Fibroblast of skin of left biceps (primary cell): ENCODE measurements around the gene NBEAL1.
"Not testable (repeated sequence)": the region's sequence is repeated elsewhere in the genome, so short reads cannot be mapped to it uniquely, and the experiment has no call there.

Experiments used
- DNase-seq, 2 experiments: peaks; one replicate each; pipeline ENCODE4 v3.0.0-alpha.2; 2013; ENCODE audit warnings: low read depth in 2 of 2

NBEAL1 gene

GRCh38 chr2:203039211-203039610, 24.5 kb downstream of the NBEAL1 start:
- not testable (repeated sequence) for DNase-seq

- DNase-seq, result no peak
These were observed 26.4 kb downstream of the NBEAL1 start for GRCh38 chr2:203040966-203041521.

GRCh38 chr2:203042178-203042577, 27.5 kb downstream of the NBEAL1 start:
- no peak for DNase-seq

- no peak for DNase-seq
These were observed 28.6 kb downstream of the NBEAL1 start for GRCh38 chr2:203043226-203043625.

- DNase-seq, result no peak
These were observed 31.2 kb downstream of the NBEAL1 start for GRCh38 chr2:203045867-203046266.

GRCh38 chr2:203052539-203052938, 37.9 kb downstream of the NBEAL1 start:
- no peak for DNase-seq

- DNase-seq, result no peak
These were observed 45.0 kb downstream of the NBEAL1 start for GRCh38 chr2:203059567-203060240.

GRCh38 chr2:203061346-203061745, 46.7 kb downstream of the NBEAL1 start:
- peak; percentile 85 to 86 for DNase-seq

- DNase-seq, result no peak
These were observed 47.5 kb downstream of the NBEAL1 start for GRCh38 chr2:203062126-203062525.

- DNase-seq, result not testable (repeated sequence)
These were observed 51.9 kb downstream of the NBEAL1 start for GRCh38 chr2:203066519-203067091.

GRCh38 chr2:203070701-203071100, 56.0 kb downstream of the NBEAL1 start:
- no peak for DNase-seq

- DNase-seq, result no peak
These were observed 56.5 kb downstream of the NBEAL1 start for GRCh38 chr2:203071148-203071547.

- DNase-seq, result no peak
These were observed 57.7 kb downstream of the NBEAL1 start for GRCh38 chr2:203072371-203072770.

- DNase-seq, result peak in 1 of 2 experiments; percentile 8
These were observed 62.8 kb downstream of the NBEAL1 start for GRCh38 chr2:203077451-203077850.

GRCh38 chr2:203080447-203081045, 65.9 kb downstream of the NBEAL1 start:
- no peak for DNase-seq

GRCh38 chr2:203083328-203083727, 68.7 kb downstream of the NBEAL1 start:
- no peak for DNase-seq

GRCh38 chr2:203086381-203086780, 71.7 kb downstream of the NBEAL1 start:
- DNase-seq, result not testable (repeated sequence)

- DNase-seq, result not testable (repeated sequence)
These were observed 76.0 kb downstream of the NBEAL1 start for GRCh38 chr2:203090721-203091120.

- no peak for DNase-seq
These were observed 83.1 kb downstream of the NBEAL1 start for GRCh38 chr2:203097735-203098134.

GRCh38 chr2:203102357-203102756, 87.7 kb downstream of the NBEAL1 start:
- not testable (repeated sequence) for DNase-seq

GRCh38 chr2:203104273-203104672, 89.6 kb downstream of the NBEAL1 start:
- DNase-seq, result no peak

- no peak for DNase-seq
These were observed 91.3 kb downstream of the NBEAL1 start for GRCh38 chr2:203105996-203106395.

- not testable (repeated sequence) for DNase-seq
These were observed 95.8 kb downstream of the NBEAL1 start for GRCh38 chr2:203110496-203110895.
